ENCODE measurements around the gene LNPEP.

DNA sequence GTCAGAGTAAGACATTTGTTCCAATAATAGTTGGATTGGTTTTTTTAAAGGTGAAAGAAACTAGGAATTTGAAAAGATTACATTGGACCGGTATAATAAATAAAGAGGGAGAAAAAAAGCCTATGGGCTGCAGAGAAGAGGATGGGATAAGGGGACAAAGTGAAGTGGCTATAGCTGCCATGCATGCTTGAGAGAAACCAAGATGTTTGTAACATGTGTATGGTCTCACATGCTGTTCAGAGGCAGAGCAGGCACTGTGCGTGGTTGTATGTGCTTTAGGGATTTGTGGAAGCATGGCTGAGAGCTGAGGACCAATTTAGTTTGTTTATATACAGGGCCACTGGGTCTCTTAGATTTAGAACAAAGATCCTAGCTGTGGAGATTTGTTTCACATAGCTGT lies 32.7 kb downstream of the LNPEP start:
- no peak for TF ChIP-seq NFE2L1 (CRISPR knock-in tag; IDR thresholded peaks at IDR 0.05; ENCODE audit: borderline replicate concordance)
- TF ChIP-seq NFYB (CRISPR knock-in tag; IDR thresholded peaks at IDR 0.05) = no peak
- no peak for TF ChIP-seq MAFK (conservative IDR thresholded peaks at IDR 0.05 in 1 of 2, IDR thresholded peaks at IDR 0.05 in 1 of 2; ENCODE audit: low read length in 2 of 2)
- TF ChIP-seq, protein P1, sequence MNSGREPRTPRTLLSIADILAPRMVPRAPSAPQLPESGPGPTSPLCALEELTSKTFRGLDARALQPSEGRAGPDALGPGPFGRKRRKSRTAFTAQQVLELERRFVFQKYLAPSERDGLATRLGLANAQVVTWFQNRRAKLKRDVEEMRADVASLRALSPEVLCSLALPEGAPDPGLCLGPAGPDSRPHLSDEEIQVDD (CRISPR knock-in tag; IDR thresholded peaks at IDR 0.05; ENCODE audit: borderline replicate concordance) = no peak
- no peak for TF ChIP-seq ZEB1 (IDR thresholded peaks at IDR 0.05; ENCODE audit: insufficient replicate concordance, low read depth)

Measured in HepG2 (cell line).